GM10847 (cell line): ENCODE measurements around the gene MAP3K14.

Source experiments
- POLR2A ChIP-seq: IDR thresholded peaks from 2 replicates; pipeline ENCODE4 v1.6.1; 2011; ENCODE audit not compliant: insufficient read length; ENCODE audit errors: extremely low read depth

The MAP3K14 gene

DNA sequence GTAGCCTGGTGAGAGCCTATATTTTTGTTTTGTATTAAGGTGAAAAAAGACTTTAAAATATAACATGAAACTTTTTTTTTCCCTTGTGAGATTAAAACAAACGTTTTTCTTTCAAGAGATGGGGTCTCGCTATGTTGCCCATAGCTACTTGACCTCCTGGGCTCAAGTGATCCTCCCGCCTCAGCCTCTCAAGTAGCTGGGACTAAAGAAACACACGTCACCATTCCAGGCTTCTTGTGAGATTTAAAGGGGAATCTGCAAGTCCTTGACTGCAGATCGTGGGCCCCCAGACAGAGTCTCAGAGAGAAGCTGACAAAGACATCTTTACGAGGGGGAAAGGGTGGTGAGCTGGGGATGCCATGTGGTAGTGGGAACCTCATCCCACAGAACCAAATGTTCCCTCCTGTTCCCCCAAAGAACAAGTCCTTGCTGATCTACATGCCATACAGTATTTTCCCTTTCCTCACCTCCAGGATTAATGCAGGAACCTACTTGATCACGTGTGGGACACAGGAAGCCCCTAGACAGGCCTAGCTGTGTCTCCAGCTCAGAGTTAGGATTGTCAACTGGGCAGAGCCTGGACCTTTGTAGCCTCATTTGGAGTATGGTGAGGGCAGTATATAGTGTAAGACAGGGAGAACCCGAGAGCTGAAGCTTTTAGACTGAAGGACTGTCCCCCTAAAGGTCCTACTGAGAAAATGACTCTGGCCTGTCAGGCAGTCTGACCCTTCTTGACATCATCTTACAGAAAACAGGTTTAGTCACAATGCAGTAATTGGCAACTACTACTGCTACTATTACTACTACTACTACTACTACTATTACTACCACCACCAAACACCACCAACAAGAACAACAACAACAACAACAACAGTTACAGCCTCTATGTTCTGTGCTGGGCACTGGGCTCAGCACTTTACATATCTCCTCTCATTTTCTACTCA, 4.1 kb downstream of the MAP3K14 start:
- TF ChIP-seq POLR2A = no peak

DNA sequence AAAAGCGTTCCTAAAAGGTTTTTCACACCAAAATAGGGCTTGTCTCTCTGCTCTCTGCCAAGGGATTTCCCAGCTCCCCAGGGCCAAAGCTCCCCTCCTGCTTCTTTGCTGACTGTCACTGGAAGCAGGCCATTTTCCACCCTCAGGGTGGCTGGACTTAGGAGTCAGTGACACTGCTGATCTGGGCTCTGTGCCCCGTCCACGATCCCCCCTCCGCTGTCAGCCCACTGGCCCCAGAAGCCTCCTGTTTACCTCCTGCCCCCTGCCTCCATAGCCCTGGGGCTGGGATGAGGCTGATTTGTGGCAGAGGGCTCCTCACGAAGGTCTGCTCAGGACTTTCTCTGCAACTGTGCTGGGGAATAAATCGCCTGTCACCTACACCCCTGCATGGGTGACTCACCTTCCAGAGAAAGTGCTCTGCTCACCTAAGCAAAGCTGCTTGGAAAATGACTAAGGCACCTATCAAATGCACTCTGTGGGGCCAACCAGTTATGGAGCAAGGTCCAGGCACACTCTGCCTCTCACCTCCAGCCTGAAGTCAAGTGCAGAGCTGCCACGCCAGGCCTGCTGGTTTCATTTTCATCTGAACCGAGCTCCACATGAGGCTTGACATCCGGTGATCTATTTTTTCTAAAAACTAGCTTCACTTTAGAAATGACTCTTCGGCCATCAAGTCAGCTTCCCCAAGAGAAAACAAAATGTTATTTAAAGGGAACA, 4.9 kb downstream of the MAP3K14 start:
- peak; percentile 18 for TF ChIP-seq POLR2A

DNA sequence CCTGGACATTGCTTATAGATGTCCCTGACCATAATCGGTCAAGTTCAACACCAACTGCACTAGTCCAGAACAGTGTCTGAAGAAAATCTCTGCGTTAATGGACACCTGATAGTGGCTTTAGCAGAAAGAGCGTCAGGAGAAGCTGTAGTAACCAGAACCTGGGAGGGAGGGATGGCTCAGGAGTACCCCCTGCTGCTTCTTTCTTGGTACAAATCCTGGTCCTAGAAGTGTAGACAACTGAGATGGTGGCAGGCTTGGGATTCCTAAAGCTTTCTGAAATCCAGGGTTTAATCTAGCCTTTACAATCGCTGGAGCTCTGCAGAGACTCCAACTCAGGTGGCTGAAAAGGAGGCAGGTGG, 5.4 kb downstream of the MAP3K14 start:
- TF ChIP-seq POLR2A = no peak

DNA sequence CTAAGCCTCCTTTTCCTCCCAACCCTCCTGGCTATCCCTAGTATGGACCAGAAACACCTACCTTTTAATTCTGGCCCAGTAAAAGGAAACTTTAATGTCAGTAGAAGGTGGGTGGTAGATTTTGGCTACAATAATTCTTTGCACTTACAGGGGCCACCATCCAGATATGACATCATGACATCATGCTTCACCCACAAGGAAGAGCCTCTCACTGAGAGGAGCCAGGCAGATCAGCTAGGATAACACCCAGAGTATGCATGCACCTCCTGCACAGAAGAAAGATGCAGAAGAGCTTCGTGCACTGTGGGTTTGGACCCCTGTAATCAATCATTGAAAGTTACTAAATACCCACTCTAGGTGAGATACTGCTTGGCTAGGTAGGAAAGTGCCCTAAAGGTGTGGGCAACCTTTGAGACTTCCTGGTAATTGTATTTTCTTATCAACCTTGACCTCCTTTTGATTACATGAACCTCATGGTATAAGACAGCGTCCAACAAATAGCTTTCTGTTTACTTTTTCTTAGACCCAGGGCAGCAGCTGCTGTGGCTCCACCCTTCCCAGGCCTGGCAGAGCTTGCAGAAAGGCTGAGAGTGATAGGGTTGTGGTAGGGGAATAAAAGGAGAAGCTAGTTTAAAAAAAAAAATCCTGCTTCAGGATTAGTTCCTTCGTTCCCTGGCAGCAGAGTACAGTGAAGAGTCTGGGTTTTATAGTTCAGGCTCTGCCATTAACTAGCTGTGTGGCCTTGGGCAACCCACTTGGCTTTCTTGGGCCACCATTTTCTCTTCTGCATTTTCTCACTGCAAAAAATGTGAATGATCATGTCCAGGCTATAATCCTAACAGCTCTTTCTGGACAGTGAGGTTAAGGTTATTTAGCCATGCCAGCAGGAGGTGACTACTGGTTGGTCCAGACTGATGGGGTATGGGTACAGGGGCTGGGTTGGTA, 6.2 kb downstream of the MAP3K14 start:
- no peak for TF ChIP-seq POLR2A

DNA sequence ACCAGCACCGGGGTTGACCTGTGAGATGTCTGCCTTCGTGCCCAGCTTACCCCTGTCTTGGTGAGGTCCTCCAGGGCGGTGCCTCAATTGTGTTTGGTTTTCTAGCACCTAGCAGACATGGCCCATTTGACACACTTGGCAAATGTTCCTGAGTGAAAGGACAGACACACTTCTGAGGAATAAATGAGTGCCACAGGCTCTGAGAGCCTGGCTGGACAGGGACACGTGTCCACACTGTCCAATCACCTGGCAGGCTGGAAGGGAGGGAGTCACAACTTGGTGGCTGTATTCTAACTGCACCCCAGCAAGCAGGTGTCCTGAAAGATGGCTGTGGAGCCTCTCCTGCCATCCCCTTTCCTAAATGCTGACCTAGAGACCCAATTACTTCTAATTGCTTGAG, 7.4 kb downstream of the MAP3K14 start:
- TF ChIP-seq POLR2A = no peak

- no peak for TF ChIP-seq POLR2A
Measured at GRCh38 chr17:45308840-45309239, 8.0 kb downstream of the MAP3K14 start.

DNA sequence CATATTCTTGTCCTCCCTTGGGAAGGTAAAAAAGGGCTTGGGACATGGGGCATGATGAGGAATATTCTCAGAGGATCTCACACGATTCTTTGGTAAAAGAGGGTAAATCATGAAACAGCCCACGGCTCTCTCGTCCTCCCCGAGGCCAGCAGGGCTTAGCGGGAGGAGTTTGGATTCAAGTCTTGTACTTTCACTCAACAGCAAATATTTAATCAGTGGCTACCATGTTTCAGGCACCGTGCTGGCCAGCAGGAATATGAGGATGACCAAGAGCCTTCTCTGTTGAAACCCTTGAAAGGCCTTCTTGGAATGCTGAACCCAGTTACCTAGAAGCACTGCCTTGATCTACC, 8.8 kb downstream of the MAP3K14 start:
- no peak for TF ChIP-seq POLR2A

GRCh38 chr17:45307290-45308015, 9.4 kb downstream of the MAP3K14 start:
- no peak for TF ChIP-seq POLR2A

DNA sequence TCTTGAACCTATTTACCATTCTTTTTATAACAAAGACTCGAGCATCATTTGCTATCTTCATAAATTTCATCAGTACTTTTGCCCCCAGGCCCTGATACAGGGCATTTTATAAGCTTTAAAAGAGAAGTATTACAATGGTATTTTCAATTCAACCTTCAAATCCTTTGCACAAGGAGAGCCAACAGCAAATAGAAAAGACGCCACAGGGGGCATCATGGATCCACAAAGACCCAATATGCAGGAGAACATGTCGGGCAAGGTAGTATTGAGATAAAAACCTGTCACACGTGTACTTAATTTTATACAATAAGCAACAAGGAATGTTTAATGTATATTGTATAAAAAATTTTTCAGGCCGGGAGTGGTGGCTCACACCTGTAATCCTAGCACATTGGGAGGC, 10.2 kb downstream of the MAP3K14 start:
- no peak for TF ChIP-seq POLR2A

- no peak for TF ChIP-seq POLR2A
Measured at GRCh38 chr17:45306094-45306493, 10.7 kb downstream of the MAP3K14 start.

- TF ChIP-seq POLR2A = no peak
Measured at GRCh38 chr17:45305530-45306087, 11.2 kb downstream of the MAP3K14 start.

GRCh38 chr17:45302649-45303173, 14.1 kb downstream of the MAP3K14 start:
- no peak for TF ChIP-seq POLR2A

GRCh38 chr17:45301674-45302073, 15.1 kb downstream of the MAP3K14 start:
- no peak for TF ChIP-seq POLR2A

- TF ChIP-seq POLR2A = no peak
Measured at GRCh38 chr17:45300060-45300751, 16.6 kb downstream of the MAP3K14 start.

GRCh38 chr17:45299361-45299760, 17.5 kb downstream of the MAP3K14 start:
- no peak for TF ChIP-seq POLR2A
